Mononuclear cell (primary cell): ENCODE measurements around the gene CFAP45. TPM values are rescaled to one million over a fixed set of nuclear protein-coding genes. Genes with fewer than 3 reads are reported as not detected.

Experiments used
- H3K27me3 ChIP-seq: 2 replicates; pipeline ENCODE4 v1.6.0; 2011; ENCODE audit warnings: low read length, control low read depth; ENCODE audit not compliant: insufficient read depth
- H3K4me1 ChIP-seq: 2 replicates; pipeline ENCODE4 v1.5.1; 2011; ENCODE audit warnings: mild to moderate bottlenecking, low read length, control low read depth; ENCODE audit not compliant: insufficient read depth
- H3K4me3 ChIP-seq: 2 replicates; pipeline ENCODE4 v1.5.1; 2011; ENCODE audit warnings: mild to moderate bottlenecking, low read length, moderate library complexity
- H3K9me3 ChIP-seq: 2 replicates; pipeline ENCODE4 v1.5.1; 2011; ENCODE audit warnings: low read depth, mild to moderate bottlenecking, control low read depth, low read length
- total RNA-seq: library from RNA; depleted of rRNA; stranded (reverse); fragments of >200 nt; gene quantifications from one replicate; pipeline ENCODE4 v1.2.3, GENCODE V29; 2012

CFAP45 gene, protein sequence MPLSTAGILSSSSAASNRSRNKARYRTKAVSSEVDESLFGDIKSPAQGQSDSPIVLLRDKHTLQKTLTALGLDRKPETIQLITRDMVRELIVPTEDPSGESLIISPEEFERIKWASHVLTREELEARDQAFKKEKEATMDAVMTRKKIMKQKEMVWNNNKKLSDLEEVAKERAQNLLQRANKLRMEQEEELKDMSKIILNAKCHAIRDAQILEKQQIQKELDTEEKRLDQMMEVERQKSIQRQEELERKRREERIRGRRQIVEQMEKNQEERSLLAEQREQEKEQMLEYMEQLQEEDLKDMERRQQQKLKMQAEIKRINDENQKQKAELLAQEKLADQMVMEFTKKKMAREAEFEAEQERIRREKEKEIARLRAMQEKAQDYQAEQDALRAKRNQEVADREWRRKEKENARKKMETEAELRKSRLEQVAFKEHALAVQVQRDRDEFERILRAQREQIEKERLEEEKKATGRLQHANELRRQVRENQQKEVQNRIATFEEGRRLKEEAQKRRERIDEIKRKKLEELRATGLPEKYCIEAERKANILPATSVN
- 2.4 TPM for total RNA-seq

- Histone ChIP-seq H3K27me3 (no peaks in the 10 kb centered on the region), H3K9me3 (no peaks in the 10 kb centered on the region), H3K4me3 (no peak within 1 kb of the TSS), H3K4me1 (peaks cover 53% of the 10 kb centered on the region)
Measured at GRCh38 chr1:159900086-159900680, at the start of gene CFAP45. TSS of gene CFAP45 (minus strand) at chr1:159900165. CDS start at chr1:159900098, 67 bp downstream.

DNA sequence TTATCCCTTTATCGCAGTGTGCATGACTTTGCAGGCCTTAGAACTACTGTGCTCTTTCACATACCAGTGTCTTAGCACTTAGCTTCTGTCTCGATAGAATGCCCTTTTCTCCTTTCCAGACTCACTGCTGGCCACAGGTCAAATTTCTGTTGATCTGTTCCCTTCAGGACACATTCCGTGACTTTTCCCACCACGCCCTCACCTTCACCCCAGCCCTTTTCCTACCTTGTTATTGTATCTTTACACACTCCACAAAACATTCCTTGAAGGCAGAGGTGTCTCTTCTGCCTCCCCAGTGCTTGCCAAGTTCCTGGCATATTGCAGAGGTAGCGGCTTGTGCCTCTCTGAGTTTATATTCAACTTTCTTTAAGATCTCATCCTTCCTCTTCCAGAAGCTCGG lies 49.2 kb upstream of the CFAP45 start:
- Histone ChIP-seq H3K4me1 (peaks cover 13% of the 10 kb centered on the region), H3K4me3 (no peak overlapping the region), H3K9me3 (no peaks in the 10 kb centered on the region), H3K27me3 (peaks cover 29% of the 10 kb centered on the region)

DNA sequence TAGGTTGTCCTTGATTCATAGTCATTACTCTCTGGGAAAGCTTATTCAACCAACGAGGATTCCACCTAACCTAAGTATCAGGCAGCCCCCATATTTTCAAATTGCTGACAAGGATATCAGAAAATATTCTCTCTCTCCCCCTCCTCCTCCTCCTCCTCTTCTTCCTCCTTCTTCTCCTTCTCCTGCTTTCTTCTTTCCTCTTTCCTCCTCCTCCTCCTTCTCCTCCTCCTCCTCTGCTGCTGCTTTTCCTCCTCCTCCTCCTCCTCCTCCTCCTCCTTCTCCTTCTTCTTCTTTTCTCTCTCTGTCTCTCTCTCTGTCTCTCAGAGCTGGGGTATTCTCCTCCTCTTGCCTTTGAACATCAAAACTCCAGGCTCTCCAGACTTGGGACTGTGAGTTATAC lies 48.0 kb upstream of the CFAP45 start:
- Histone ChIP-seq H3K27me3 (peaks cover 30% of the 10 kb centered on the region), H3K4me3 (no peak overlapping the region), H3K9me3 (no peaks in the 10 kb centered on the region), H3K4me1 (peaks cover 10% of the 10 kb centered on the region)

DNA sequence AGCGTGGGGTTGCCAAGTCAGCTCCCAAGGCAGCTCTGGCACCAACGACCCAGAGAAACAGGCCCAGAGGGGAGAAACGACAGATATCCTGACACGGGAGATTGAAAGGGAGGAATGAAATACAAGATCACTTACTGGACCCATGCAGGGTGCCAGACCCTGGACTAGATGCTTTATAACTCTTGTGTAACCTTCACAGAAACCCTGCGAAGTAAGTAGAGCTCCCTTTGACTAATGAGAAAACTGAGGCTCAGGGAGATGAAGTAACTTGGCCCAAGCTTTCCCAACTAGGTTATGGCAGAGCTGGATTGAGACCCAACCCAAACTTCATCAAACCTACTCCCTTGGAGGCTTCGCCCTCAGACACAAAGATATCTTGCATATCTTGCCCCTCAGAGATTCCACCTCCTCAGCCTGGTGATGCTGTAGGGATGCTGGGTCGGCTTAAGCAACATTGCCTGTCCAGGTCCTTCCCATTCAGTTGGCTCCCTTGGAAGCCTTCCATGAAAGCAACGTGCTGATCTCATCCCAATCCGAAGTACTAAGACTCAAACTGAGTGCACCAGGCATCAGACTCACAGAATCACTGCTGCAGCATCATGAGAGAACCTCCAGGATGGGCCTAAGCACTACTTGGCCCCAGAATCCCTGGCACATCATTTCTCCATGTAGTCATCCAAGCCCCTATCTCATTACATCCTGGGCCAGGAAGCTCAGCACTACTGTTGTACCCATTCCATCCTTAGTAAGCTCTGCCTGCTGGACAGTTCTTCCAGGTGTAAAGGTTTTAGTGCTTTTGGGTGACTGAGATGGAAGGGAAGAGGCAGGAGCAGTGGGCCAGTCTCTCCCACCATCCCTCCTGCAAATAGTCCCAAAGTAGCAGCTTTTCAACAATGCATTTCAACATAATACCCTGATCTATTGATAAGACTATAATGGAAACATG lies 46.5 kb upstream of the CFAP45 start:
- H3K4me1 ChIP-seq, result peaks cover 10% of the 10 kb centered on the region
- no peak overlapping the region for H3K4me3 ChIP-seq
- H3K27me3 ChIP-seq, result peaks cover 30% of the 10 kb centered on the region
- H3K9me3 ChIP-seq, result no peaks in the 10 kb centered on the region

DNA sequence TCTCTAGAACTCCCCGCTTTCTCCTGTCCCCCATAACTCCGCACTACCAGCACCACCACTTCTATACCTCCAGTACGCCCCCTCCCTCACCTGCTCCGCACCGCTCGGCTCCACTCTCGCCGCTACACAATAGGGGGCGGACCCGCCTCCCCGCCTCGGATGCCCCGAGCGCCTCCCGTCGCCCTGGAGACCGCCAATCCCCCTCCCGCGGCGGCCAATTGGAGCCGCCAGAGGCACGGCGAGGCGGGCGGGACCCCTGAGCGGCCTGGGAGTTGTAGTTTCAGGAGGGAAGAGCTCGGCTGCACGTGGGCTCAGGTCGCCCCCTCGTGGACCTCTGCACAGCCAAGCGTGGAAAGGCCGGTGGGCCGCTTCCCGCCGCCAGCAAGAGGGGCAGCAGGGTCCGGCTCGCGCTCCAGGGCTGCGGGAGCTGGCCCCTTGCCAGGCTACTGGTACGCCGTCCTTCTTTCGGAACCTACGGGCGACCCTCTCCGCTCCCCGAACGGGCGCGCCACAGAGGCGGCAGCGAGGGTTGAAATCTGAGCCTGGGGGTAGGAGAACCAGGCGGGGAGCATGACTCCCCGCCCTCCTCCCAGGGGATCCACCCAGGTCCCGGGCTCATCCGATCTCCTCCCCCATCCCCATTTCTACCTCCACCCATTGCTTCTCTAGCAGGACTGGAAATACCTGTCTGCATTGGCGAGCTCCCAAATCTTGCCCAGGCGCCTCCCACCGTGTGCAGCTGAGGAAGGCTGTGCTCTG lies 45.7 kb upstream of the CFAP45 start, which contains the start of gene IGSF9:
Gene IGSF9, minus strand, starts transcription at position 131 of the 759 bp plus-strand sequence. CDS start 2,159 bp downstream, outside the sequence.
- no peak within 1 kb of the TSS for H3K4me3 ChIP-seq
- H3K4me1 ChIP-seq, result peaks cover 10% of the 10 kb centered on the region
- H3K9me3 ChIP-seq, result no peaks in the 10 kb centered on the region
- H3K27me3 ChIP-seq, result peaks cover 30% of the 10 kb centered on the region

DNA sequence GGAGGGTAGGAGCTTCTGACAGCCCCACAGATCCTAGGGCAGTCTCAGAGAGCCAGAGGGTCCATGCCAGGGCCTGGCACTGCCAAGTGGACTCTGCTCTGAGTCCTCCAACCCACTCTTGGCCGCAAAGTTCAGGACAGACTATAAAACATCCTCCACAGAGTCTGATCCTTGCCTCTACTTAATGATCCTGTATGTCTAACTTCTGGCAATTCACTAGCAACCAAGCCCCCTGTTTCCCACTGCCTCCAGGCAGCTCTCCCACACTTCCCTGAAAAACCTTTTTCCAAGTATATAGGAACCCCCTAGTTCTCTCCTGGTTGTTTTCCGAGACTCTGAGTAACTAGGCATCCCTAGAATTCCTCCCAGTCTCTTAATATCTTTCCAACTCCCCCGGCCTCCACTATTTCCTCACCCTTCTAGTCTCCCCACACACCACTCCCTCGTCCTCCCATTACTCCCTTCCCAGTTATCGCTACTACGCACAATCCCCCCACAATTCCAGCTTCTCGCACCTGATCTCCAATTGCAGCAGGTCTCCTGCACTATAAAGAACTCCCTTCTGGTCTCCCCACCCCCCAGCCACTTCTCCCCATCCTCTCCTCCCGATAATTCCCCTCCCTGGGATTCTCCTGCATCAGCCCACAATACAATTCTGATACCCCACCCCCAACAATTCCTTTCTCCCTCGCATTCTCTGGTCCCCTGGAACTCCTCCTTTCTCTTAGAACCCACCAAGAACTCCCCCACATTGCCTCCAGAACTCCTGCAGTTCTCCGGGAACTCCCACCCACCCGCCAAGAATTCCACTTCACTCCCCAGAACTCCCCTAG lies 44.9 kb upstream of the CFAP45 start:
- peaks cover 10% of the 10 kb centered on the region for H3K4me1 ChIP-seq
- no peak overlapping the region for H3K4me3 ChIP-seq
- H3K27me3 ChIP-seq, result peaks cover 30% of the 10 kb centered on the region
- H3K9me3 ChIP-seq, result no peaks in the 10 kb centered on the region

DNA sequence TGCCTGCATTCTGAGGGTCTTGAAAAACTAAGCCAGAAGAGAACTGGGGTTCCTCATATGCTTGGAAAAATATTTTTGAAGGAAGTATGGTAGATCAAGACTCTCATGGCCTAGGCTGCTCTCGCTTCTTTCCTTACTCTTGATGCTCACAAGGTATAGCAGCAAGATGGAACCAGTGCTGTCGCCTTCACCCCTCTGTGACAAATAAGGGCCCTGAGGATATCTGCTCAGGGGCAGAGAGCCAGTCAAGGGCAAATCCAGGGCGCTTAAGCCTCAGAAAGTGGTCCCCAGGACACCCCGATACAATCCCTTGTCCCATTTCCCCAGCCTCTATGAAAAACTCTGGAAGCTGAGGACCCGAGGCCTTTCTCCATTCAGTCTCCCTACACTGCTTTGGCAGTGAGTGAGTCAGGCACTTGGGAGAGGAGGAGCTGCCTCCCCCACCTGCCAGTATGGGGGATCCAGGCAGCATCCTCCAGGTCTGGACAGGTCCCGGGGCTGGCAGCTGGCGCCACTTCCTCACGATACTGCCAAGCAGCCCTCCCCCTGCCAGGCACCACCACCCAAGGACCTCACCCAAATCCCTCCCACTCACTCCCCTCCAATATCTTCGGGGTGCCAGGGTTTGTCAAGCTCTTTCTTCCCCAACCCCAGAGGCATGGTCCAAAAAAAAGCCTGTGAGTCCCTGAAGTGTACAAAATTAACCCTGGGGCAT lies 44.1 kb upstream of the CFAP45 start:
- Histone ChIP-seq H3K27me3 (peaks cover 30% of the 10 kb centered on the region), H3K9me3 (no peaks in the 10 kb centered on the region), H3K4me1 (peaks cover 10% of the 10 kb centered on the region), H3K4me3 (no peak overlapping the region)

DNA sequence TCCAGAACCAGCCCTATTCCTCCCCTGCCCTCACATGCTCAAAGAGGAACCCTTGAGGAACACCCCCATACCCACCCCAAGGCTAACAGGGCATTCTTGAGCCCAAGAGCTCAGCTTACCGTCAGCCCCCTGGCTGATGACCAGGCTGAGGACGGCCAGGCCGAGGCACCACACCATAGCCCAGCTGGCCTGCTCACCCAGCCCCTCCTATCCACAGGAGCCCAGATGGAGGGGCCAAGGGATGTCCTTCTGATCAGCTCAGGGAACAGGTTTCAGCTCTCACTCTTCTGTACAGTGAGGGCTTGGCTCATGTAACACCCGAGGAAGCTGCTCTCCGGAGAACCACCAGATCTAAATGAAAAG lies 43.3 kb upstream of the CFAP45 start:
- peaks cover 18% of the 10 kb centered on the region for H3K4me1 ChIP-seq
- H3K9me3 ChIP-seq, result no peaks in the 10 kb centered on the region

GRCh38 chr1:159942632-159943277 lies 42.8 kb upstream of the CFAP45 start:
- Histone ChIP-seq H3K27me3 (peaks cover 30% of the 10 kb centered on the region), H3K4me1 (peaks cover 23% of the 10 kb centered on the region), H3K9me3 (no peaks in the 10 kb centered on the region), H3K4me3 (no peak overlapping the region)

More for the DNA sequence above, 43.3 kb upstream of the CFAP45 start:
- Histone ChIP-seq H3K27me3 (peaks cover 30% of the 10 kb centered on the region), H3K4me3 (no peak overlapping the region)

DNA sequence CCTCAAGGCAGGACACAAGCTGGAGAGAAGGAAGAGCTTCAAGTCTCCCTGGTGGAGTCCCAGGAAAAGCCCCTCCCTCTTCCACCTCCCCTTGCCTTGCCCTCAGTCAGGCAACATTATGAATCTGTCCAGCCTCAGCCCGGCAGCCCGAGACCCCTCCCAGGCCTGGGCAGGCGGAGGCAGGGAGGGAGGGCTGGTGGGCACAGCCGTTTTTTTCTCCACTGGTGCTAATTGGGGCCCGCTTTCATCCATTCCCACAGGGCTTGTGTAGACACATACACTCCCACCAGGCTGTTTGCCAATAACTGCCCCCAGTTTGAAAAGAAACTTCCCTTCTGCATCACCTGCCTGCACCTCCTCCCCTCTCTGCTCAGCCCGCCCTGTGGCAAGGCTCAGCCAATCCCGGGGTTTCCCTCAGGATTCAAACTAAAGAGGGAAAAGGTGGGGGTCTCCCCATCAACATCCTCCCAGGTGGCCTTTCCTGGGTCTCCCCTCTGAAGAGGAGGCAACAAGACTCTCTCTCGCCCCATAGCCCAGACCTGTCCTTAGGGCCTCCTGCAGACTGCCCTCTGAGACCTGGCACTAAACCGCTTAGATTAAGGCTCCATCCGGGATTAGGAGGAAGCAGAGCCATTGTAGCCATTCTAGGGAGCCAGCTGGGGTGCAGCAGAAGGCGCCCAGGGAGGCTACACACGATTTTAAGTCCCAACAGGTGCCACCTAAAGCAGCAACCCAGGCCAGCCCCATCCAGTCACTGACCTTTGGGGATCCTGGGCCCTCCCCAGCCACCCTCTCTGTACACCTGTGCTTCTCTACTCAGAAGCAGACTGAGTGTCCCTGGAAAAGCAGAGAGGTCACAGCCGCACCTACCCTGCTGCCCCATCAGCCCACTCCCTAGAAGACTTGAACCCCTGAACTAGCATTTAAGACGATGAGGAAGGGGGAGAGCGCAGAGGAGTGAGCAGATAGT lies 41.9 kb upstream of the CFAP45 start:
- Histone ChIP-seq H3K4me1 (peaks cover 32% of the 10 kb centered on the region), H3K4me3 (no peak overlapping the region), H3K27me3 (peaks cover 30% of the 10 kb centered on the region), H3K9me3 (no peaks in the 10 kb centered on the region)

DNA sequence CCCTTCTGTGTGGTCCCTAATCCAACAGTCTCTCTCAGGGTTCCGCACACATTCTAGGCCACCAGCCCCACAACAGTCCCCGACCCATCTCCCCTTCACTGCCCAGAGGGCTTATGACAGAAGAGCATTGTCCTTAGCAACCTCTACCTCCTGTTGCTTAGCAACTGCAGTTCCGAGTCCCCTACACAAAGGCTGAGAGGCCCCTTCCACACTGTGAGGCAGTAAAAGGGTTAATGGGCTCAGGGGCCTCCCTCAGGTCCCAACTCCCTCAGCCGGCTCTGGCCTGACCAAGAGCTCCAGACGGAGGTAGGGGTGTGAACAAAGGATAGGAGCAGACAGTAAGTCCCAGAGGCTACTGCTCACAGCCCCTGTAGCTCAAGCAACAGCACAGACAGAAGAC lies 41.2 kb upstream of the CFAP45 start:
- Histone ChIP-seq H3K27me3 (peaks cover 24% of the 10 kb centered on the region), H3K9me3 (no peaks in the 10 kb centered on the region), H3K4me1 (peaks cover 39% of the 10 kb centered on the region), H3K4me3 (no peak overlapping the region)
